IPS DF 6.9 (cell line): ENCODE measurements around the gene NT5DC2.

Experiments
- DNase-seq: peaks from one replicate; pipeline ENCODE4 v3.0.0-alpha.2; 2013; ENCODE audit warnings: low read depth, low spot score
- H3K27ac ChIP-seq: one replicate; pipeline ENCODE4 v1.5.1; 2013; ENCODE audit warnings: low read length, control low read depth
- H3K27me3 ChIP-seq: 2 replicates; pipeline ENCODE4 v1.6.1; 2013; ENCODE audit warnings: mild to moderate bottlenecking, low read length; ENCODE audit not compliant: control insufficient read depth, insufficient read depth
- H3K36me3 ChIP-seq: 2 replicates; pipeline ENCODE4 v1.6.1; 2013; ENCODE audit warnings: low read length; ENCODE audit not compliant: control insufficient read depth, insufficient read depth
- H3K4me1 ChIP-seq: 2 replicates; pipeline ENCODE4 v1.6.1; 2013; ENCODE audit warnings: low read length; ENCODE audit not compliant: control insufficient read depth, insufficient read depth
- H3K4me3 ChIP-seq: 2 replicates; pipeline ENCODE4 v1.5.1; 2013; ENCODE audit warnings: mild to moderate bottlenecking, low read length
- H3K9me3 ChIP-seq: 2 replicates; pipeline ENCODE4 v1.6.1; 2013; ENCODE audit warnings: low read length, inconsistent platforms; ENCODE audit not compliant: control insufficient read depth, insufficient read depth
- WGBS: extraction: QIAGEN DNeasy Blood & Tissue Kit; methylation state at CpG from one replicate; pipeline ENCODE4 v1.1.7; 2013; ENCODE audit warnings: mixed read lengths, missing lambda C conversion rate; ENCODE audit not compliant: insufficient read length, insufficient coverage; 5-methylcytosine and 5-hydroxymethylcytosine counted together

Gene NT5DC2

GRCh38 chr3:52506266-52506966 is 27.2 kb downstream of the NT5DC2 start:
- Histone ChIP-seq H3K4me1 (no peaks in the 10 kb centered on the region; the same call in 1 of the 2 replicates), H3K4me3 (no peak overlapping the region), H3K36me3 (no peaks in the 10 kb centered on the region), H3K27ac (no peak overlapping the region), H3K27me3 (no peaks in the 10 kb centered on the region), H3K9me3 (no peaks in the 10 kb centered on the region)
- WGBS: no CpG with 5 or more reads among the region's 27 CpGs
- DNase-seq: no peak

- WGBS: no CpG with 5 or more reads among the region's 10 CpGs
- H3K27ac ChIP-seq: no peak overlapping the region
- H3K4me1 ChIP-seq: no peaks in the 10 kb centered on the region; the same call in 1 of the 2 replicates
Measured at GRCh38 chr3:52504977-52505376, 28.7 kb downstream of the NT5DC2 start.

GRCh38 chr3:52503788-52504424 is 29.8 kb downstream of the NT5DC2 start:
- Histone ChIP-seq H3K36me3 (no peaks in the 10 kb centered on the region), H3K27me3 (no peaks in the 10 kb centered on the region), H3K4me1 (no peaks in the 10 kb centered on the region; the same call in 1 of the 2 replicates), H3K4me3 (no peak overlapping the region), H3K9me3 (no peaks in the 10 kb centered on the region), H3K27ac (no peak overlapping the region)
- DNase-seq: no peak
- WGBS: no CpG with 5 or more reads among the region's 23 CpGs

More at GRCh38 chr3:52504977-52505376, 28.7 kb downstream of the NT5DC2 start:
- Histone ChIP-seq H3K4me3 (no peak overlapping the region), H3K36me3 (no peaks in the 10 kb centered on the region), H3K27me3 (no peaks in the 10 kb centered on the region), H3K9me3 (no peaks in the 10 kb centered on the region)
- DNase-seq: no peak

- Histone ChIP-seq H3K36me3 (no peaks in the 10 kb centered on the region), H3K27me3 (no peaks in the 10 kb centered on the region), H3K9me3 (no peaks in the 10 kb centered on the region), H3K4me3 (no peak overlapping the region), H3K27ac (no peak overlapping the region), H3K4me1 (no peaks in the 10 kb centered on the region; the same call in 1 of the 2 replicates)
- WGBS: no CpG with 5 or more reads among the region's 11 CpGs
- no peak for DNase-seq
Measured at GRCh38 chr3:52502808-52503350, 30.8 kb downstream of the NT5DC2 start.

- DNase-seq: no peak
- Histone ChIP-seq H3K4me3 (no peak overlapping the region), H3K27me3 (no peaks in the 10 kb centered on the region), H3K4me1 (no peaks in the 10 kb centered on the region; the same call in 1 of the 2 replicates), H3K36me3 (no peaks in the 10 kb centered on the region), H3K27ac (no peak overlapping the region), H3K9me3 (no peaks in the 10 kb centered on the region)
- WGBS: no CpG with 5 or more reads among the region's 11 CpGs
Measured at GRCh38 chr3:52502001-52502400, 31.7 kb downstream of the NT5DC2 start.

GRCh38 chr3:52501046-52501445 is 32.6 kb downstream of the NT5DC2 start:
- Histone ChIP-seq H3K4me3 (no peak overlapping the region), H3K4me1 (no peaks in the 10 kb centered on the region; the same call in 1 of the 2 replicates), H3K36me3 (no peaks in the 10 kb centered on the region), H3K27me3 (no peaks in the 10 kb centered on the region), H3K9me3 (no peaks in the 10 kb centered on the region), H3K27ac (no peak overlapping the region)
- no CpG with 5 or more reads among the region's 11 CpGs for WGBS
- no peak for DNase-seq

- Histone ChIP-seq H3K27ac (no peak overlapping the region), H3K36me3 (no peaks in the 10 kb centered on the region), H3K27me3 (no peaks in the 10 kb centered on the region), H3K9me3 (no peaks in the 10 kb centered on the region), H3K4me1 (peaks cover 2% of the 10 kb centered on the region), H3K4me3 (no peak overlapping the region)
- WGBS: no CpG with 5 or more reads among the region's 24 CpGs
- DNase-seq: no peak
Measured at GRCh38 chr3:52498137-52499054, 35.3 kb downstream of the NT5DC2 start.

- no peak for DNase-seq
- H3K27me3 ChIP-seq: no peaks in the 10 kb centered on the region
- H3K27ac ChIP-seq: no peak overlapping the region
- peaks cover 2% of the 10 kb centered on the region for H3K4me1 ChIP-seq
- no CpG with 5 or more reads among the region's 16 CpGs for WGBS
- H3K9me3 ChIP-seq: no peaks in the 10 kb centered on the region
- no peak overlapping the region for H3K4me3 ChIP-seq
- H3K36me3 ChIP-seq: peaks cover 13% of the 10 kb centered on the region
Measured at GRCh38 chr3:52495777-52496602, 37.7 kb downstream of the NT5DC2 start.

GRCh38 chr3:52494886-52495495 is 38.7 kb downstream of the NT5DC2 start, which contains the start of gene STAB1:
Gene STAB1 (plus strand): TSS chr3:52495338. CDS start chr3:52495414, 76 bp downstream.
- no peak within 1 kb of the TSS for H3K27ac ChIP-seq
- peaks cover 2% of the 10 kb centered on the region for H3K4me1 ChIP-seq
- no peak within 1 kb of the TSS for H3K4me3 ChIP-seq
- no peak for DNase-seq
- WGBS: no CpG with 5 or more reads among the region's 25 CpGs
- no peaks in the 10 kb centered on the region for H3K27me3 ChIP-seq
- no peaks in the 10 kb centered on the region for H3K9me3 ChIP-seq
- H3K36me3 ChIP-seq: peaks cover 22% of the 10 kb centered on the region
